ENCODE measurements around the gene DNASE1L1.

Gene DNASE1L1, protein sequence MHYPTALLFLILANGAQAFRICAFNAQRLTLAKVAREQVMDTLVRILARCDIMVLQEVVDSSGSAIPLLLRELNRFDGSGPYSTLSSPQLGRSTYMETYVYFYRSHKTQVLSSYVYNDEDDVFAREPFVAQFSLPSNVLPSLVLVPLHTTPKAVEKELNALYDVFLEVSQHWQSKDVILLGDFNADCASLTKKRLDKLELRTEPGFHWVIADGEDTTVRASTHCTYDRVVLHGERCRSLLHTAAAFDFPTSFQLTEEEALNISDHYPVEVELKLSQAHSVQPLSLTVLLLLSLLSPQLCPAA

DNA sequence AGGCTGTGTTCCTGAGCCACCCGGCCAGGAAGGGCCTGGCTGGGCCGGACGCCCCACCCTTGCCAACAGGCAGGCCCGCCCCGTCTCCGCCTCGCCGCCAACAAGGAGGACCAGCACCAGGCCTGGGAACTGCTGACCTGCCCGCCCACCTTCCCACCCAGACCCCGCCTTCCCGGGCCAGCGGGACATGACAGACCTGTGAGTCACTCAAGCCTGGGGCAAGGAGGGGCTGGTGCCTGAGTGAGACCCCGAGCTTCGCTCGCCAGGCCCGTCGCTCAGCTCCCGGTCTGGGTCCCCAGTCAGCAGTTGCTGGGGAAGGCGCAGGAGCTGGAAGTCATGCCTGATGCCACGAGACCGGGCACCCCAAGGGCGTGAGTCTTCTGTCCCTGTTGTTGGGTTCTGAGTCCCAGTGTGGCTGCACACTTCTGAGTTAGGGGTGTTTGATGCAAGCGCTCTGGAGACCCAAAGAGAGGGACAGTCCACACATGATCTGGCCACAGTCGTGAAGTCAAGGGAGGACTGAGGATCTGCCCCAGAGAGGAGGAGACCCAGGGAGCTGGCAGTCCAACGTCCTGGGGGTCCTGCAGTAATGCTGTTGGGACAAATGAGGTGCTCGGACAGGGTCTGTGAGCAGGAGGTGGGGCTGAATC lies at the start of gene DNASE1L1:
TSS of gene DNASE1L1 (minus strand) at position 33 of the 650 bp plus-strand sequence. CDS start 3,686 bp downstream, outside the sequence.
- DNase-seq (ENCODE audit: low read depth in 2 of 2) = no peak

DNA sequence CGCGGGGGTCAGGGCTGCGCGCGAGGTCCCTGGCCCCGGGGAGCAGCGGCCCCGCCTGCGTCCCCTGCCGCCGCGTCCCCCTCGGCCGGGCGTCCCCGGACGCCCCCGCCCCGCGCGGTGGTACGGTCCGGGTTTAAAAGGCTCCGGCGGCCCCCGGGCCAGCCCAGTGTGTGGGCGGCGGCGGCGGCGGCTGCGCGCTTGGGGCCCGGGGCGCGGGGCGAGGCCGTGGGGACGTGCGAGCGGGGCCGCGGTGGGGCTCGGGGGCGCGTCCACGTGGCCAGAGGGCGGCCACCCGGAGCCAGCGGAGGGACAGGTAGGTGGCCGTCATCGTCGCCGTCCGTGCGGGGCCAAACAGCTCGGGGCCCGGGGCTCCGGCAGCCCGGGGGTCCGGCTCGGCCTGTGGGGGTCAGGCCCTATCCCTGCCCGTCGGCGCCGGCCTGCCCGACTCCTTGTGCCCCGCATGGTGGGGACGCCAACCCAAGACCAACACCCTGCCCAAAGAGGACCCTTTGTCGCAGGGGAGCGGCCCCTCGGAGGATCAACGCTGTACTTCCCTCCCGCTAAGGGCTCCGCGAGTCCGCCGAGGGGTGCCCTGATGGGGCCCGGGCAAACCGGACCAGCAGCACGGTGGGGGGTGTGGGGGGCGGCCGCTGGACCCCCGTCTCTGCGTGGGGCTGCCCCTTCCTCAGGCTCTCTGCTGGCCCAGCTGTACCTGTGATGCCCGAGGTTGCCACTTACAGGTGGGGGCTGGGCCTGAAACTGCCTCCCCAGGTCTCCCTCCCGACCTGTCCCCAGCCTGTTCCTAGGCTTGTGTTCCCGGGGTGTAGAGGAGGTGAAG lies 49.3 kb upstream of the DNASE1L1 start, which contains the start of gene PLXNA3:
TSS of gene PLXNA3 (plus strand) at position 166 of the 838 bp plus-strand sequence. CDS start 1,903 bp downstream, outside the sequence.
- DNase-seq (ENCODE audit: low read depth in 2 of 2) = peak; percentile 19 to 48

GRCh38 chrX:154457491-154458115 lies 48.5 kb upstream of the DNASE1L1 start:
- DNase-seq (ENCODE audit: low read depth in 2 of 2) = peak in 1 of 2 donors; percentile 23

GRCh38 chrX:154452823-154453222 lies 43.8 kb upstream of the DNASE1L1 start:
- no peak for DNase-seq (ENCODE audit: low read depth in 2 of 2)

GRCh38 chrX:154450312-154450711 lies 41.3 kb upstream of the DNASE1L1 start:
- no peak for DNase-seq (ENCODE audit: low read depth in 2 of 2)

DNA sequence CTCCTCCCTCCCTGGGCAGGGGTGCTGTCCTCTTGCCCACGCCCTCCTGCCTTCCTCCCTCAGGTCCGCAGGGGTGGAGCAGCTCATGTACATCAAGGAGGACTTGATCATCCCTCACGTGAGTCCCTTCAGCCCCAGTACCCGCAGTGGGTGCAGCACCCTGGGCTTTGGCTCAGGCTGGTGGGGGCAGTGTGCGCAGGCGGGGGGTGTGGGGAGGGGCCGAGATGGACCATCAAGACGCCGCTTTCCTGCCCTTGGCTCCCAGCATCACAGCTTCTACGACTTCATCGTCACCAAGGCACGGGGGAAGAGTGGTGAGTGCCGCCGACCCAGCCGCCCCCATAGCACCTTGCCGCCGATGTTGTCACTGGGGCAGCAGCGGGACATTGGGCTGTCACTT lies 40.6 kb upstream of the DNASE1L1 start:
- no peak for DNase-seq (ENCODE audit: low read depth in 2 of 2)

DNA sequence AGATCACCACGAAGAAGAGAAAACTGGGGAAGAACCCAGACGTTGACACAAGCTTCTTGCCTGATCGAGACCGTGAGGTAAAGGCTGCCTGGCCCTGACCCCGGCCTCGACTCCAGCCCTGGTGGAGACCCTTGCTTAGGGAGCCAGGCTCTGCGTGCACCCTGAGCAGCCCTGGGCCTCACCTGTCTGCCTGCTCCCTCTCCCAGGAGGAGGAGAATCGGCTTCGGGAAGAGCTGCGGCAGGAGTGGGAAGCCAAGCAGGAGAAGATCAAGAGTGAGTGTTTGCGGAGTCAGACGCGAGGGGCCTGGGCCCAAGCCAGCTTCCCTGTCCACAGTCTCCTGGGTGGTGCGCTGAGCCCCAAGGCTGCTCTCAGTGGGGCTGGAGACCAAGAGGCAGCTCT lies 39.4 kb upstream of the DNASE1L1 start:
- no peak for DNase-seq (ENCODE audit: low read depth in 2 of 2)

GRCh38 chrX:154446430-154446829 lies 37.4 kb upstream of the DNASE1L1 start:
- no peak for DNase-seq (ENCODE audit: low read depth in 2 of 2)

DNA sequence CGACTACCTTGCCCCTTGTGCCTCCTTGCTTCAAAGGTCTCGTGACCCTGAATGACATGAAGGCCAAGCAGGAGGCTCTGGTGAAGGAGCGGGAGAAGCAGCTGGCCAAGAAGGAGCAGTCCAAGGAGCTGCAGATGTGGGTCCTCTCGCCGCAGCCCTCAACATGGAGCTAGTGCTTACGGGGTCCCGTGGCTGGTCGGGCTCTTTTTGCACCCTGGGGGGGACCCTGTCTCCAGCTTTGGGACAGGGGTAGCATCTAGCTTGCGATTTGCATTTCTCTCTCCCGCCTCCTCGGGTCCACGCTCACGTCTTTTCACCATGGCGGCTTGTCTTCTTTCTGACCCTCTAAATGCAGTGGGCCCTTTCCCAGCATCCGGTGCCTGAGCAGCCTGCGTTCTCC lies 36.7 kb upstream of the DNASE1L1 start:
- no peak for DNase-seq (ENCODE audit: low read depth in 2 of 2)

DNA sequence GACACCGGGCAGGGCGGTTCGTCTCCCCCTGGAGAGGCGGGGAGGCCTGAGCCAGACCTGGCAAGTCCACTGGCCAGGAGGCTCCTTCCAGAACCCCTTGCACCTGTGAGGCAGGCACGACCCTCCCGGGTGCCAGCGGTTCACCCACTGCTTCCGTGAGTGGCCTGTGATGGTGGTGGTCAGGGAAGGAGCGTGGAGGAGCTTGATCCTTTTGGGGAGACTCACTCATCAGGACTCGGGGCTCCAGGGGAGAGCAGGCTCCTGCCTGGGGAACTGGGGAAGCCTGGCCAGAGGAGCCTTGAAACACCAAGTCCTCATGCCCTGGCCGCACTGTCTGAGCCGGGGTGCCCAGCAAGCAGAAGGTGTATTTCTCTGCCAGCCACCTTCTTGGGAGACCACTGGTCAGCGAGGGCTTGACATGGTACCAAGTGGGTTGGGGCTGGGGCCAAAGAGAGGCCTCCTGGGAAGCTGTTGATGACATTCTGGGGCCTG lies 35.7 kb upstream of the DNASE1L1 start:
- DNase-seq (ENCODE audit: low read depth in 2 of 2) = no peak

DNA sequence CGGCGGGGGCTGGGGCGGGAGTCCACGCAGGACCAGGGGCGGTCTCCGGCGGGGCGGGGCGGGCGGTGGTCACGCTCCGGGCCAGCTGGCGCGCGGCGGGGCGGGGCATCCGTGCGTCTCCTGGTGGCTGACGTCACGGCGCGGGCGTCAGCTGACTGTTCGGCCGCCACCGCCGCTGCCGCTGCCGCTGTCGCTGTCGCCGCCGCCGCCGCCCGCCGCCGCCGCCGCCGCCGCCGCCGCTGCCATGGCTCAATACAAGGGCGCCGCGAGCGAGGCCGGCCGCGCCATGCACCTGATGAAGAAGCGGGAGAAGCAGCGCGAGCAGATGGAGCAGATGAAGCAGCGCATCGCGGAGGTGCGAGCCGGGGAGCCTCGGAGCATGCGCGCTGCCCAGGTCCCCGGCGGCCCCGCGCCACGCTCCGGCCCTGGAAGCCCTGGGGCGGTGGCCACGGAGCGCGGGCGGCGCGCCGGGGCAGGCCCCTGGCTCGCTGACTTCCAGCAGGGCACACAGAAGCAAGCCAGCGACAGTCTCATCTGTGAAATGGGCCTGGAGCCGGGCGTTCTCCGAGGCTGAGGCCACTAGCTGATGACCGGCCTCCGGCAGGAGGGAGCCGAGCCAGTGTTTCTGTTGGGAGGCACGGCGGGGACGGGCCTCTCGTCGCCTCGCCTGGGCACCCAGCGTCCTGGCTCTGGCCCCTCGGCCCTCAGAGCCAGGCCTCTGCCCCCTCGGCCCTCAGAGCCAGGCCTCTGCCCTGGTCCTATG lies 35.1 kb upstream of the DNASE1L1 start, which contains the start of gene FAM50A:
TSS of gene FAM50A (plus strand) at position 150 of the 763 bp plus-strand sequence. CDS start at position 245, 95 bp downstream.
- DNase-seq (ENCODE audit: low read depth in 2 of 2) = peak; percentile 25 to 45

DNA sequence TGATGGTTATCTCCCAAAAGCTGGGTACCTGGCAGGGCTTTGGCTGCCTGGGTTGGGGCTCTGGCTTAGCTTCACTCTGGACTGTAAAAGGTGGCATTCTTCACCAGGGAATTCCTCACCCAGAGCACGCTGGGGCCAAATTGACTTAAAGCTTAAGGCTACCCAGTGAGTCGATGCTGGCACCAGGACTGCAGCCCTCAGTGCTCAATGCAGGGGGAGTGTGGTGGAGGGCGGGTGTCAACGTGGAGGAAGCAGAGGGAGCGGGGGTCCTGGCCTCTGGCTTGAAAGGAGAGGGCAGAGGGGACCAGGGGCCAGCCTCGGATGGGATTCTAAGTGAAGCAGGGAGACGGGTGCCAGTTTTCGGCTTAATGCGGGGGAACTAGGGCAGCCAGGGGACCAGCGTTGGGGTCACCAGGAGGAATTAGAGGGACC lies 34.4 kb upstream of the DNASE1L1 start:
- DNase-seq (ENCODE audit: low read depth in 2 of 2) = no peak

GRCh38 chrX:154441984-154442707 lies 33.1 kb upstream of the DNASE1L1 start:
- no peak for DNase-seq (ENCODE audit: low read depth in 2 of 2)

- DNase-seq (ENCODE audit: low read depth in 2 of 2) = no peak
Measured at GRCh38 chrX:154441564-154441963, 32.5 kb upstream of the DNASE1L1 start.

- DNase-seq (ENCODE audit: low read depth in 2 of 2) = no peak
Measured at GRCh38 chrX:154440623-154441357, 31.7 kb upstream of the DNASE1L1 start.

GRCh38 chrX:154439841-154440240 lies 30.8 kb upstream of the DNASE1L1 start:
- DNase-seq (ENCODE audit: low read depth in 2 of 2) = no peak

DNA sequence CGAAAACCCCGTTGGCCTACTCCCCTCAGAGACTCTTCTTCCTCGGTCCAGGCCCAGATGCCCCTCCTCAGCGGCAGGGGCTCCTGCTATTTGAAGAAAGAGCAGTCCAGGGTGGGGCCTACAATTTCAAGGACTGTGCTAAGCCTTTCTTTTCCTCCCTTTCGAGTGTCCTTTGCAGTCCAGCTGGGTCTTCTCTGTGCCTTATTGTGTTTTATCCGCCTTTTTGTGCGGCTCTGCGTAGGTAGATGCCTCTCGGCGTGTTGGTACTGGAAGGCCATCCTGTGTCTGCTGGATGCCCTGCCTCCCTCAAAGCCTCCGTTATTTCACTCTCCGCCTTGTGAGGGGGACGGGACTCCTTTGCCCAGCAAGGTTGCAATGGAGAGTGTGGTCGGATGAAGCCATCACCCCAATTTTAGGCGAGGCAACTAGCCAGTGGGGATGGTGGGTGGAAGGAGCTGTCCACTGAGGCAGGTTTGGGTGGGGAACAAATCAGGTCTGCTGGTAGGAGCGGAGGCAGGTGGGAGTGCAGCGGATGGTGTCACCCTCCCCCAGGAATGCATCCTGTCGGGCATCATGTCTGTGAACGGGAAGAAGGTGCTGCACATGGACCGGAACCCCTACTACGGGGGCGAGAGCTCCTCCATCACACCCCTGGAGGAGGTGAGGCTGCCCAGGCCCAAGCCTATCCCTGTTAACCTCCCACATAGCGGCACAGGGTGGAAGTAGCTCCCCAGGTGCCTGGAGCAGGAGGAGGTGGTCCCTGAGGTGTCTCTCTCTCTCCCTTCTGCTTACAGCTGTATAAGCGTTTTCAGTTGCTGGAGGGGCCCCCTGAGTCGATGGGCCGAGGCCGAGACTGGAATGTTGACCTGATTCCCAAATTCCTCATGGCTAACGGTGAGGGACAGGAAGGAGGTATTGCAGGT lies 29.2 kb upstream of the DNASE1L1 start:
- no peak for DNase-seq (ENCODE audit: low read depth in 2 of 2)
